Spleen (tissue), 11 donors: Measurements from ENCODE around the gene PRKACB. TPM values are rescaled to one million over a fixed set of nuclear protein-coding genes. Genes with fewer than 3 reads are reported as not detected.

ENCODE experiments used
- polyA plus RNA-seq, 3 donors: library from polyadenylated mRNA; stranded (reverse); fragments of 200-250 nt; gene quantifications; one replicate each; pipeline ENCODE4 v1.2.1, GENCODE V29; 2013
- small RNA-seq, 4 donors: library from RNA; depleted of rRNA; stranded (forward); fragments of <200 nt; gene quantifications; one replicate each; pipeline ENCODE3, GENCODE V24; 2016
- total RNA-seq, 7 donors: library from RNA; depleted of rRNA in 3 of 7; stranded (reverse); fragments of >200 nt in 3 of 7; fragmentation: NEBNext Ultra II Directional in 4 of 7; extraction: Animal tissue kit (Norgen Biotek cat#: 25700) in 4 of 7; gene quantifications; one replicate each; pipeline versions ENCODE4 v1.1.0 to v1.2.1, GENCODE V29; 2016 to 2021
- donor health status: healthy with polysubstance abuse.
- donor health status: DM: no; HTN: no; CAD: no; lungs with moderate emphysema.
- donor health status: DM: no; HTN: no; CAD: no.
- donor health status: Bipolar disorder and iron deficiency.
- donor health status: healthy.
- donor health status: DM: no; HTN: no; CAD: no.
- donor health status: DM: yes; HTN: yes; CAD: no.

Gene PRKACB
- total and polyA plus RNA-seq, 10 donors = 21.0 to 93.0 (median 61.1) TPM

Small RNA genes within 50 kb of the gene (small RNA-seq; reads per million reads assigned to genes)
- gene AL450063.1 (0 reads per million in 4 donors), gene RF00410 (0 reads per million in 4 donors)

Other genes starting within 250 kb of the PRKACB start
- 1 to 10 TPM; 1.2 to 4.8 (median 3.5) TPM for gene TTLL7, start 145.1 kb upstream of the PRKACB start, total RNA-seq
- 1 to 10 TPM in 2 of 3 donors, under 1 TPM in 1; 0.59 to 1.2 (median 1.2) TPM for gene TTLL7, start 145.1 kb upstream of the PRKACB start, polyA plus RNA-seq
- gene SAMD13, start 157.4 kb downstream of the PRKACB start, total RNA-seq = 1 to 10 TPM in 5 of 7 donors, under 1 TPM in 2; 0.72 to 2.8 (median 1.3) TPM
- gene SAMD13, start 157.4 kb downstream of the PRKACB start, polyA plus RNA-seq = 1 to 10 TPM in 2 of 3 donors, under 1 TPM in 1; 0.39 to 2.0 (median 1.7) TPM